Fibroblast of skin of scalp (primary cell): ENCODE results near the gene ZFY.
"Not testable (repeated sequence)": the region's sequence is repeated elsewhere in the genome, so short reads cannot be mapped to it uniquely, and the experiment has no call there.

ENCODE experiments used
- DNase-seq: peaks from one replicate; pipeline ENCODE4 v3.0.0-alpha.2; 2013

ZFY gene

DNA sequence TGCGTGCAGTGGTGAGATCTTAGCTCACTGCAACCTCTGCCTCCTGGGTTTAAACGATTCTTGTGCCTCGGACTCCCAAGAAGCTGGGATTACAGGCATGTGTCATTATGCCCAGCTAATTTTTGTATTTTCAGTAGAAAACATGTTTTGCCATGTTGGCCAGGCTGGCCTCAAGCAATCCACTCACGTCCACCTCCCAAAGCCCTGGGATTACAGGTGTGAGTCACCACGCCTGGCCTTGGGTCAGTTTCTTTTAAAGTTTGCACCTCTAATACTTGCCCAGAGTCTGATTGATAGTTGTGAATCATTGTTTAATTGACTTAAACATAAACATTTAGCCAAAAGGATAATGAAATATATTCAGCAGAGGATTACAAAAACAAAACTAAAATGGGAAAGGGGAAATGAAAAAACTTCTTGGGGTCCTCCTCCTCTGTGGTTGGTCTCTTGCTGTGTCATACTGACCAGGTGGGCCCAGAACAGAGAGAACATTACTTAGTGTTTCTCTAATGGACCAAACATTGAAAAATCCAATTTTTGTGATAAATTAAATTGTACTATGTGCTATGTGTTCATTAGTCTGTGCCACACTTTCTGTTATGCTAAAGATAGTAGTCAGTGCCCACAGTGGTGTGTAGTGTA, 38.0 kb downstream of the ZFY start:
- DNase-seq = no peak

- no peak for DNase-seq
Measured at GRCh38 chrY:2979283-2979682, 44.1 kb downstream of the ZFY start.

GRCh38 chrY:2984491-2984890, 49.3 kb downstream of the ZFY start:
- no peak for DNase-seq

- DNase-seq = not testable (repeated sequence)
Measured at GRCh38 chrY:2987178-2987577, 52.0 kb downstream of the ZFY start.

- not testable (repeated sequence) for DNase-seq
Measured at GRCh38 chrY:2997369-2997768, 62.2 kb downstream of the ZFY start.

DNA sequence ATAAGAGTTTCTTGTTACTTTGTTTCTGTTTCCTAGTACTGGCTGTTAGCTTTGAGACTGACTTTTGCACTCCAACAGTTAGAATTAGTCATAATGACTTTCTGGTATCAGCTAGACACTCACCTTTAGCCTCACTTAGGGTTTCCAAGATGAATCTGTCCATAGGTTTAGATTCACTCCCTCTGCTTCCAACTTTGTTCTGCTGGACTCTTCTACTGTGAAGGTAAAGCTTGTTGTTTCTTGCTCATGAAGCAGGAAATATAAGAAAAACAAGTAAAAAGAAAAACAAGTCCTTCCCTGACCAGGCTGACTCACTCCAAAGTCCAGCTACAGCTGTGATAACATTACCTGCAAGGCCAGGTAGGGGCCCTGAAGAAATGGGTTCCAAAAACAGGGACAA, 67.0 kb downstream of the ZFY start:
- DNase-seq = no peak

- DNase-seq = no peak
Measured at GRCh38 chrY:3002680-3003515, 67.7 kb downstream of the ZFY start.

- DNase-seq = peak; percentile 0
Measured at GRCh38 chrY:3003516-3003830, 68.3 kb downstream of the ZFY start.

DNA sequence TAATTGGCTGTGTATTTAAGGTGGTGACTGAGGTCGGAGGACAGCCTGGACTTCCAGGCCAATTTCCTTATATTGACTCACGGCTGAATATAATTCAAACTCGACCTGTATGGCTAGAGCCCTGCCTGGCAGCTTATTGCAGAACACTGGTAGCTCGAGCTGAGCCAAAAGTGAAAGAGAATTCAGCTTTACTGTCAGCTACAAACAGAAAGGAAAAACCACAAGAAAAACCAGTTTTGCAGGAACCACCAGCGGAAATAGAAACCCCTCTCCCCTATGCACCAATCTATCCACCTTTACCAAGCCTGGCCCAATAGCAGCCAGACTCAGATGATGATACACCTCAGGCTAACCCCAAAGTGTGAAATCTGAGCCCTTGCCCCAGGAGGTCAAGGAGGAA, 68.7 kb downstream of the ZFY start:
- DNase-seq = peak; percentile 6

DNA sequence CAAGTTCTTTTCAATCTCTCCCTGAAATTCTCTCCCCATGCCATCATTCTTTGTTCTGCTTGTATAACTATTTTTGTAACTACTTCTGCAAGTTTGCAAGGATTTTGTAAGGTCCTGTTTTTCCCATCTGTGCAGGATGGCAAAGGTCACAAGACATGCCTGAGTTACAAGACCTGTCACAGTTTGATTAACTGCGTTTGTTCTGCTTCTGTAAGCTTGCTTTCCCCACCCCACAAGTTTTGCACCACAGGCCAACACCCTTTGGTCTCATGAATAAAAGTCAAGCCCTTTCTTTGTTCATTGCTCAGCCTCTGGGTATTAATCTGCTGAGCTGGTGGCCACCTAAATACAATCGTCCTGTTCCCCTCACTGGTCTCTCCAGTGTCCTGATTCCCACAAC, 70.8 kb downstream of the ZFY start:
- not testable (repeated sequence) for DNase-seq

- DNase-seq = no peak
Measured at GRCh38 chrY:3007967-3008366, 72.8 kb downstream of the ZFY start.

GRCh38 chrY:3012226-3012625, 77.0 kb downstream of the ZFY start:
- no peak for DNase-seq

DNA sequence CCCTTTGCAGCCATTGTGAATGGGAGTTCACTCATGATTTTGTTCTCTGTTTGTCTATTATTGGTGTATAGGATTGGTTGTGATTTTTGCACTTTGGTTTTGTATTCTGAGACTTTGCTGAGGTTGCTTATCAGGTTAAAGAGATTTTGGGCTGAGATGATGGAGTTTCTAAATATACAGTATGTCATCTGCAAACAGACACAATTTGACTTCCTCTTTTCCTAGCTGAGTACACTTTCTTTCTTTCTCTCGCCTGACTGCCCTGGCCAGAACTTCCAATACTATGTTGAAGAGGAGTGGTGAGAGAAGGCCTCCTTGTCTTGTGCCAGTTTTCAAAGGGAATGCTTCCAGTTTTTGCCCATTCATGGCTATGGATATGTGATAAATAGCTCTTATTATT, 81.4 kb downstream of the ZFY start:
- no peak for DNase-seq

DNA sequence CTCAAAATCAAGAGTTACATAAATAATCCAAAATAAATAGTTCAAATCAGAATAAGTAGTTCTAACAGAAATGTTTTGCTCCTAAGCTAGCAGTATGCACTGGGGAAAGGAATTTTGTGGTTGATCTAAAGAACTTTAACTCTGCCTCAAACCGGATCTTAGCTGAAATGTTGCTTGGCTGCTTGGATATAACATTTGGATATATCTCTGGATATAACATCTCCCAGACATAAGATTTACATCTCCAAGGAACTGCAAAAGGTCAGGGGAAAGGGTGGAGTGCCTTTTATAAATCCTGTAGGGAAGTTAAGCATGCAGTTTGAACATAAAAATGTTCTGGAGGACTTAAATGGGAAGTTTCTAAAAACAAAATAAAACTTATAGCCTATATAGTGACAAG, 83.4 kb downstream of the ZFY start:
- no peak for DNase-seq

GRCh38 chrY:3019584-3019983, 84.4 kb downstream of the ZFY start:
- DNase-seq = no peak

DNA sequence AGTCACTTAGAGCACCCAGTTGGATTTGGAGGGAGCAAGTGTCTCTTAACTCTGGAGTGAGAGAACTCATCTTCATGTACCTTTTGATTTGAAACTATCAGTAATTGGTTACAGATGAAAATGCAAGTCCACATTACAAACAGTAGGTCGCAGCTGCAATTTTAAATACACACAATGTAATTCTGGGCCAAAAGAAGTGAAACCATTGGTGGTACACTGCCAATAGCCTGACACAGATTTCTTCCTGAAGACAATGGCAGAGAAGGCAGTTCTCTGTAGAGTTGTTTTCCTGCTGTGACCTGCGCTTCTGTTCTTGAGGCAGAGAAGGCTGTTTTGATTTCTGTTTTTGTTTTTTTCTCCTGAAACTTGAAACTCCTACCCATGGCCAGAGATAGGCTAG, 86.0 kb downstream of the ZFY start:
- no peak for DNase-seq

GRCh38 chrY:3023606-3024005, 88.4 kb downstream of the ZFY start:
- no peak for DNase-seq

- no peak for DNase-seq
Measured at GRCh38 chrY:3025357-3025756, 90.2 kb downstream of the ZFY start.
